Measurements from ENCODE around the gene FAM193A. TPM values are rescaled to one million over a fixed set of nuclear protein-coding genes. Genes with fewer than 3 reads are reported as not detected.

Gene FAM193A
- total RNA-seq, 1 donor from 2014 or later, result 19.8 TPM

DNA sequence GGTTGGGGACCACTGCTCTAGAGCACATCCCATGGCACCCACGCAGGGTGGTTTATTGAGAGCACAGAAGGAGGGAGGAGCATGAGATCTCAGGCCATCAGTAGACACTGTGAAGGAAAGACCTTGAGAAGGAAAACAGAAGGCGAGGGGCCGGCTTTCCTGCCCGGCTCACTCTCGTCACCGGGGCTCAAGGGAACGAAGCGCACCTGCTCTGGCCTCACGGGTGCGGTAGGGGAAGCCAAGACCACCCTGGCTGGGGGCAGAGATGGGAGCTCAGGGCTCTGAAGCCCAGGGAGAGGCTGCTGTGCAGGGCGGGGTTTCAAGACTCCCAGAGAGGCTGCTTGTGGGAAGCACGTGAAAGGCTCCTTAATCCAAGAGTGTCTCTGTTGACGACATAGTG lies 113.8 kb downstream of the FAM193A start:
- Histone ChIP-seq H3K4me3 (ENCODE audit: low read depth, low read length) (no peak overlapping the region), H3K36me3 (ENCODE audit: control insufficient read depth, insufficient read depth, low read length) (peaks cover 9% of the 10 kb centered on the region), H3K27me3 (ENCODE audit: control insufficient read depth, insufficient read depth, low read length) (no peaks in the 10 kb centered on the region)
- TF ChIP-seq, protein P1, sequence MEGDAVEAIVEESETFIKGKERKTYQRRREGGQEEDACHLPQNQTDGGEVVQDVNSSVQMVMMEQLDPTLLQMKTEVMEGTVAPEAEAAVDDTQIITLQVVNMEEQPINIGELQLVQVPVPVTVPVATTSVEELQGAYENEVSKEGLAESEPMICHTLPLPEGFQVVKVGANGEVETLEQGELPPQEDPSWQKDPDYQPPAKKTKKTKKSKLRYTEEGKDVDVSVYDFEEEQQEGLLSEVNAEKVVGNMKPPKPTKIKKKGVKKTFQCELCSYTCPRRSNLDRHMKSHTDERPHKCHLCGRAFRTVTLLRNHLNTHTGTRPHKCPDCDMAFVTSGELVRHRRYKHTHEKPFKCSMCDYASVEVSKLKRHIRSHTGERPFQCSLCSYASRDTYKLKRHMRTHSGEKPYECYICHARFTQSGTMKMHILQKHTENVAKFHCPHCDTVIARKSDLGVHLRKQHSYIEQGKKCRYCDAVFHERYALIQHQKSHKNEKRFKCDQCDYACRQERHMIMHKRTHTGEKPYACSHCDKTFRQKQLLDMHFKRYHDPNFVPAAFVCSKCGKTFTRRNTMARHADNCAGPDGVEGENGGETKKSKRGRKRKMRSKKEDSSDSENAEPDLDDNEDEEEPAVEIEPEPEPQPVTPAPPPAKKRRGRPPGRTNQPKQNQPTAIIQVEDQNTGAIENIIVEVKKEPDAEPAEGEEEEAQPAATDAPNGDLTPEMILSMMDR (IDR thresholded peaks at IDR 0.05; ENCODE audit: insufficient read depth, low read length, poor library complexity, severe bottlenecking), result no peak
- DNase-seq (ENCODE audit: low read depth), result no peak

DNA sequence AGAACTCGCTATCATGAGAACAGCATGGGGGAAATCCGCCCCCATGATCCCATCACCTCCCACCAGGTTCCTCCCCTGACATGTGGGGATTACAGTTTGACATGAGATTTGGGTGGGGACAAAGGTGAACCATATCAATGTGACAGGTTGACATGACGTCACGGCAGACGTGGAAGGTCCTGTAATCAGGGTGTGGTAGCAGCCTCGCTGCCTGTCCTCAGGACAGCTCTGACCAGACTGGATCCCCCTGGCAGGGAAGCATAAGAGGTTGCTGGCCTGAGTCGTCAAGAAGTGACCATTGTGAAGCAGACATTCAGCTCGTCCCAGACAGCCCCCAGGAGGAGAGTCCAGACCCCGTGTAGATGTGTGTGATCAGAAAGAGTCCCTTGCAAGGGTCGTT lies 115.1 kb downstream of the FAM193A start:
- no peak for DNase-seq (ENCODE audit: low read depth)
- H3K27me3 ChIP-seq (ENCODE audit: control insufficient read depth, insufficient read depth, low read length), result no peaks in the 10 kb centered on the region
- peaks cover 6% of the 10 kb centered on the region for H3K36me3 ChIP-seq (ENCODE audit: control insufficient read depth, insufficient read depth, low read length)
- TF ChIP-seq, protein P1 (IDR thresholded peaks at IDR 0.05; ENCODE audit: insufficient read depth, low read length, poor library complexity, severe bottlenecking), result no peak
- no peak overlapping the region for H3K4me3 ChIP-seq (ENCODE audit: low read depth, low read length)

DNA sequence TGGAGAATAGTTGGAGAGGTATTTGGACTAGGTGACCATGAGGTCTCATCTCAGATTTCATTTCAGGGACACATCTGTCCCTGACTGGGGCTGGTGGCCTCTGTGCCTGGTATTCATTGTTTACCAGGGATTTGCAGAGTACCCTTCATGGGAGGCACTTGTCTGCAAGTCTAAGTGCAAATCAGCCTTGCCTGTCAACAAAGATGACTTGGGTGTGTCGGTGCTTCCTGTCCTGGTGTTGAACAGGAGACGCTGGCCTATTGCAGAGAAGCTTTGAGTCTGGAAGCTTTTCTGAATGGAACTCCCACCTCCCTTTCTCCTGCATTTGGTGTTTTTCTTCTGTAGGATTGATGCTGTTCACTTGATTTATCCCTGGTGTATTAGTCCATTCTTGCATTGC lies 115.6 kb downstream of the FAM193A start:
- DNase-seq (ENCODE audit: low read depth), result no peak
- H3K4me3 ChIP-seq (ENCODE audit: low read depth, low read length), result no peak overlapping the region
- peaks cover 6% of the 10 kb centered on the region for H3K36me3 ChIP-seq (ENCODE audit: control insufficient read depth, insufficient read depth, low read length)
- H3K27me3 ChIP-seq (ENCODE audit: control insufficient read depth, insufficient read depth, low read length), result no peaks in the 10 kb centered on the region
- TF ChIP-seq, protein P1 (IDR thresholded peaks at IDR 0.05; ENCODE audit: insufficient read depth, low read length, poor library complexity, severe bottlenecking), result no peak

DNA sequence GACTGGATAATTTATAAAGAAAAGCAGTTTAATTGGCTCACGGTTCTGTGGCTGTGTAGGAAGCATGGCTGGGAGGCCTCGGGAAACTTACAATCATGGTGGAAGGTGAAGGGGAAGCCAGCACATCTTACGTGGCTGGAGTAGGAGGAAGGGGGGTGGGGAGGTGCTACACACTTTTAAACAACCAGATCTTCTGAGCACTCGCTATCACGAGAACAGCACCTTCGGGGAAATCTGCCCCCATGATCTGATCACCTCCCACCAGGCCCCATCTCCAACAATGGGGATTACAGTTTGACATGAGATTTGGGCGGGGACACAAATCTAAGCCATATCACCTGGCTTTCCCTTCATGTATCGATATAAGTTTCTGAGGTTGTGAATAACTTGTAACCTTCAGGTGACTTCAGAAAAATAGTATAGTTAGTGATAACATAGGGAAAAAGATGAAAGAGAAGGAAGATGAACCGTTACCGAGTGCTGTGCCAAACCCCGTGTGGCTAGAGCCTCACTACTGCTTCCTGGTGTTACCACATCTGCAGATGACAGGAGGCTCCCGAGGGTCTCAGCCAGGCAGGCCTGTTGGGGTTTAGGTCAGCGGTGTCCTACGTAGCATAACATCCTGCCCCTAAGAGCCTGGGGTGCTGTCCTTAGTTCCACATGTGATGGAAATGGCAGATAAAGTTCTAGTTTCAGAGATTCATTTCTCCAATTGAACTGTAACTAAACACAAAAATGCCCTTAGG lies 116.1 kb downstream of the FAM193A start:
- TF ChIP-seq, protein P1 (IDR thresholded peaks at IDR 0.05; ENCODE audit: insufficient read depth, low read length, poor library complexity, severe bottlenecking), result no peak
- Histone ChIP-seq H3K4me3 (ENCODE audit: low read depth, low read length) (no peak overlapping the region), H3K27me3 (ENCODE audit: control insufficient read depth, insufficient read depth, low read length) (no peaks in the 10 kb centered on the region), H3K36me3 (ENCODE audit: control insufficient read depth, insufficient read depth, low read length) (peaks cover 5% of the 10 kb centered on the region)
- DNase-seq (ENCODE audit: low read depth), result no peak

DNA sequence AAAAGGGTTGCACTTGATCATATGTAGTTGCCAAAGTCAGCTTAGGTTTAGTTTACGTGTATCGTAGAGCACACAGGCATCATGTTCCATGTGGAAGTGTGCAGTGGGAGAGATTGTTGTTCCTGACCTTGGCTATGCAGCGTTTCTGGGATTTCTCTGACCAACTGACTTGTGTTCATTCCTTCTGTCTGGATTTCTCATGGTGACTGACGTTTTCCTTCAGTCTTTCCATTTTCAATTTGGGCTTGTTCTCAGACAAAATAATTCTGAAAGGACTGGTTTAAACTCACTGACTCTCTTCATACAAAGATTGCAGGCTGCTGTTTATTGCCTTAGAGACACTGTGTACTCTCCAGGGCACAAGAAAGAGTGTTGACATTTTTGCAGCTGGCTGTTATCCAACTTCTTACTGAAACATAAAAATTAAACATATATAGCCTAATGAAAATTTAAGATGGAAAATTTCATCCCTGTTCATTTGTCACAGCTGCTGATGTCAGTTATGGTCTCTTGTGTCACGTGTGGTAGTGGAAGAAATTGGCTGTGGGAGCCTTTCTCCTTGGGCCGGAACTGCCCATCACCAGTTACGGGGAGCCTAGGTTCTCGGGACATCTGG lies 124.3 kb downstream of the FAM193A start:
- no peak for DNase-seq (ENCODE audit: low read depth)
- peaks cover 5% of the 10 kb centered on the region for H3K36me3 ChIP-seq (ENCODE audit: control insufficient read depth, insufficient read depth, low read length)
- TF ChIP-seq, protein P1 (IDR thresholded peaks at IDR 0.05; ENCODE audit: insufficient read depth, low read length, poor library complexity, severe bottlenecking), result no peak
- no peak overlapping the region for H3K4me3 ChIP-seq (ENCODE audit: low read depth, low read length)
- H3K27me3 ChIP-seq (ENCODE audit: control insufficient read depth, insufficient read depth, low read length), result no peaks in the 10 kb centered on the region

Measured in kidney epithelial cell (primary cell).